WI38 (cell line): Measurements from ENCODE around the gene LRRC7.

Experiments
- H3K4me3 ChIP-seq: 2 replicates; pipeline ENCODE4 v1.5.1; 2011; ENCODE audit warnings: low read depth, mild to moderate bottlenecking, control low read depth, low read length
- TF ChIP-seq, protein P1 (sequence below): IDR thresholded peaks from 2 replicates; pipeline ENCODE4 v1.5.1; 2012; ENCODE audit warnings: low read depth, mild to moderate bottlenecking, control low read depth, low read length

The LRRC7 gene

DNA sequence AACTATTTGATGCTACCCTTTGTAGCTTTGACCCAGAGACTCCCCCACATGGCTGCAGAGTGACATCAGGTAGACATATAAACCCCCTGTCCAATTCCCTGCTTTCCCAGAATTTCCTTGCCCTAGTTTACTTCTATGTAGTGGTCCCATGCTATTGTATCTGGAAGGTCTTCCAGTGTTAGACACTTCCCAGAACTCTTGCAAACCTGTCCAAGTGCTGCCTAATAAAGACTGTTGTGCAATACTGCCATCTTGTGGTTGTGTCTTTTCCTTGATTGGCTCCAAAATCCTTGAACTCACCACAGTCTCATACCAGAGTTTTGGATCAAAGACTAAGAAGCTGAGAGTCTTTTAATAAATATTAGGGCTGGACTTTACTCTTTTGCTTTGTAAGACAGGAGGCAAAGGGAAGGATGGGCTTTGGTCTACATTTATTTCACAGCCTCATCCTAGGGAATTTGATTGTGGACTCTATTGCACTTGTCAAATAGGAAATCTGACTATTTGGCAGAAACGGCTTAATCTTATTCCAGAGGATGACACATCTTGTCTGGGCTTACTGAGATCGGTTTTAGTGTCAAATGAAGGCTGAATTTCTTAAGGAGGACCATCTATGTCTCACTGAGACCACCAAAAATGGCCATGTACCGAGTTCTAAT lies 169.9 kb downstream of the LRRC7 start:
- no peak overlapping the region for H3K4me3 ChIP-seq
- TF ChIP-seq, protein P1, sequence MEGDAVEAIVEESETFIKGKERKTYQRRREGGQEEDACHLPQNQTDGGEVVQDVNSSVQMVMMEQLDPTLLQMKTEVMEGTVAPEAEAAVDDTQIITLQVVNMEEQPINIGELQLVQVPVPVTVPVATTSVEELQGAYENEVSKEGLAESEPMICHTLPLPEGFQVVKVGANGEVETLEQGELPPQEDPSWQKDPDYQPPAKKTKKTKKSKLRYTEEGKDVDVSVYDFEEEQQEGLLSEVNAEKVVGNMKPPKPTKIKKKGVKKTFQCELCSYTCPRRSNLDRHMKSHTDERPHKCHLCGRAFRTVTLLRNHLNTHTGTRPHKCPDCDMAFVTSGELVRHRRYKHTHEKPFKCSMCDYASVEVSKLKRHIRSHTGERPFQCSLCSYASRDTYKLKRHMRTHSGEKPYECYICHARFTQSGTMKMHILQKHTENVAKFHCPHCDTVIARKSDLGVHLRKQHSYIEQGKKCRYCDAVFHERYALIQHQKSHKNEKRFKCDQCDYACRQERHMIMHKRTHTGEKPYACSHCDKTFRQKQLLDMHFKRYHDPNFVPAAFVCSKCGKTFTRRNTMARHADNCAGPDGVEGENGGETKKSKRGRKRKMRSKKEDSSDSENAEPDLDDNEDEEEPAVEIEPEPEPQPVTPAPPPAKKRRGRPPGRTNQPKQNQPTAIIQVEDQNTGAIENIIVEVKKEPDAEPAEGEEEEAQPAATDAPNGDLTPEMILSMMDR = no peak

DNA sequence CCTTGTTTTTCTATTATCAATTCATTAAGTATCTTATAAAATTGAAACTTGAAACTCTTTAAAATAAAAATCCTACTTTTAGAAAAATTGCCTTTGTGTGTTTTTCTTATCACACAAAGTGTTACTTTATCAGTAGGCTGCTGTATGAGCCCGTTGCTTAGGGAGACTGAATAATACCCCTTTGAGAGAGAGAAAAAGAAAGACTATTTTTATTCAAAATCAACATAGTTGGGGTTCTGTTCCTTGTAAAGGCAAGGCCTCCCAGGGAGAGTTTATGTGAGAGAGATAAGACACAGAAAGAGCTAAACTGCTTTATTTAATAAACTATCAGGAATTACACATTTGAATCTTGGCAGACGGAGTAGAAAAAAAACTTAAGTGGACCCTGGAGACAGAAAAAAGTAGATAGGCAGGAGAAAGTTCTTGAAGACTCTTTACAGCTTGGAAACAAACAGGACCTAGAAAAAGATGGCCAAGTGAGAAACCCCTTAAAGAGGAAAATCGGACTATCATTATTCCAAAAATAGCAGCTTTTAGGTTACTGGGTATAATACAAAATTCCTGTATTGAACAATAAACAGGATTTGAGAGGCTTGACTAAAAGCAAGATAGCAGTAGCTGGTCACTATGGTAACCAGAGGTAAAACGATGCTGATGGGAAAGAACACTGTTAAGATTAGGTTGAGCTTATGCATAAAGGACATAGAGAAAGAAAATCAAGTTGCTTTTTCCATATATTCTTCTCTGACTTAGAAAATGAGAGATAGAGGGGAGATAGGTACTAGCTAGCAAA lies 170.9 kb downstream of the LRRC7 start:
- TF ChIP-seq, protein P1 = no peak
- no peak overlapping the region for H3K4me3 ChIP-seq

DNA sequence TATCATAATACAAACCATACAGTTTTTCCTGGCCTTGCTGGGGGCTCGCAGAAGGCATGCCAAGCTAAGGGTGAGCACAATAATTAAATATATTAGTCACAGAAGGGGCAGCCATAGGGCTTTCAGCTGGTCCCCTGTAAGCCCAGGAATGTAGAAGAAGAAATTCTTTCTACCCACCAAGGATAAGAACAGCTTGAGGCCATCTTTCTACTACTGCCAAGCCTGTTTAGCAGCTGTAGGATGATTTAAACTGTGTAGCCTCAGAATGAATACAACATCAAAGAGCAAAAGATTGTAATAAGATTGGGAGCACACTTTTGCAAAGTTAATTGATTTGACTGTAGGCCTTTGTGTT lies 171.5 kb downstream of the LRRC7 start:
- H3K4me3 ChIP-seq = no peak overlapping the region
- TF ChIP-seq, protein P1 = no peak

DNA sequence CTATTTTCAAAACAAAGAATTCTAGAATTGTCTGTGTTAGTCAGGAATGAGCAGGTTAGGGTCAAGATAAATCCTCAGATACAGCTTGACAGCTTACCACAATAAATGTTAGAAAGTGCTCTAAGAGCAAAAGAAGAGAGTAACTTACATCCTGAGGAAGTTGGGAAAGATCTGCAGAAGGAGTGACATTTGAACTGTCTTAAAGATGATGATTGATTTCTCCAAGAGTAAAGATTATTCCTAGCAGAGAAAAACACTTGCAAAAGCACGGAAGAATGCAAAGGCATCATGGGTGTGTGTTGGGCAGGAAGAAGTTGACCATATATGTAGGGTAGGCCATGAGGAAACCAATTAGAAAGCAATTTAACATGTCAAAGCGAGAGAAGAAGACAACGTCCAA lies 175.4 kb downstream of the LRRC7 start:
- no peak overlapping the region for H3K4me3 ChIP-seq
- TF ChIP-seq, protein P1 = no peak

GRCh38 chr1:69744381-69744780 lies 176.7 kb downstream of the LRRC7 start:
- no peak overlapping the region for H3K4me3 ChIP-seq
- TF ChIP-seq, protein P1 = no peak

GRCh38 chr1:69747207-69747606 lies 179.5 kb downstream of the LRRC7 start:
- TF ChIP-seq, protein P1 = no peak
- H3K4me3 ChIP-seq = no peak overlapping the region

- no peak overlapping the region for H3K4me3 ChIP-seq
- TF ChIP-seq, protein P1 = no peak
Measured at GRCh38 chr1:69750638-69751037, 182.9 kb downstream of the LRRC7 start.
